SHP77 treated with DMSO at 0.1 percent for 48 hours (cell line): Measurements from ENCODE around the gene CEP68.
"Not testable (repeated sequence)": the region's sequence is repeated elsewhere in the genome, so short reads cannot be mapped to it uniquely, and the experiment has no call there.

Experiments
- DNase-seq: peaks from one replicate; lab custom pipeline; 2025; lab: John Stamatoyannopoulos, UW

Gene CEP68

DNA sequence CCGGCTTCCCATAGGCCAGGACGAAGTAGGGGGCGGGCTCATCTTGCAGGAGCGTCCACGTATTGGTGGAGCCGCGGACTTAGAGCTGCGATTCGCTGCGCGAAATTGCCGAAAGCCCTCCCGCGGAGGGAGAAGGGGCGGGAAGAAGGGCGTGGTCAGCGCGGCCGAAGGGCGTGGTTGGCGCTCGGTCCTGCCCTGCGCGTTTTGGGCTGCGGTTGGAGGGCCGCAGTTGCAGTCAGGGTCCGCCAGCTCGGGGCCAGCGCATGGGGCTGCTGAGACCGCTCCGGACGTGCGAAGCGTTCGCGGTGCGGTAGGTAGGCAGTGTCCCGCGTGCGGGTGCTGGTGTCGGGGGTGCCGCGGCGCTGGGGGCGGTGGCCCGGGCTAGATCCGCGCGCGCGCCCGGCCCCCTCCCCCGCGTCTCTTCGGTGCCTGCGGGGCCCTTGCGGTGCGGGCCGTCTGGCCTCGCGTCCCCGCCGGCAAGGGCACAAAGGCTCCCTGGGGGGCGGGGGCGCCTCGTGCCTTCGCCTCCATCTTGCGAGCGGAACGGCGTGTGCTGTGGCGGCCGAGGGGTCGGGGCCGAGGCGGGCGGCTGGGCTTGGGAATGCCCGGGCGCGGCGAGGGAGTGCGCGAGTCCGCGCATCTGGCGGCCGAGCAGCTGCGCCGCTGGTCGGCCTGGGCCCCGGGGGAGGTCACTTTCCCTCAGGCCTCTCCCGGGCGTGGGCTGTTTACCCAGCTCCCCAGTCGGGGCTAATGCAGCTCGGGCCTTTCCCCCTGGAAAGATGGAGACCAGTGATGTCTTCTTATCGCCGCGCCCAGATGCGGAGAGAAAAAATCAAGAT is at the start of gene CEP68:
Gene CEP68 (plus strand): TSS at position 202 of the 839 bp plus-strand sequence. CDS start 13,029 bp downstream, outside the sequence.
- peak; percentile 85 for DNase-seq

- DNase-seq: no peak
These were observed 42.4 kb upstream of the CEP68 start for GRCh38 chr2:65013776-65014175.

DNA sequence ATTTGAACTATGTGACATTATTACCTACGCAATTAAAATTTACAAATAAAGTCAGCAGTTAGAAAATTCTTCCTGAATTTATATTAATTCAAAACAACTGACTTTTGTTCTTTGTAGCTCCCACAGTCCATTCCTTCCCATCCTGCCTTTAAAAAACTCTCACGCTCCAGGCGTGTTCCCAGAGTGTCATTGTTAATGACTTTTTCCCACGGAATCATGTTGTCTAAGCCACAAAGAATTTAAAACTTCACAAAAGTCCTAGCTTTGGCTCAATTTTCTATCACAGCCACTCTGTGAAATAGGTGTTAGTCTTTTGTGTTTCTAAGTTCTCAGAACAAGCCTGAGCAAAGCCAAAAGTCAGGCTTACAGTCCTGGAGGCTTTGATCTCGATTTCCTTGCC is 40.5 kb upstream of the CEP68 start:
- no peak for DNase-seq

- no peak for DNase-seq
These were observed 39.4 kb upstream of the CEP68 start for GRCh38 chr2:65016789-65017188.

- DNase-seq: no peak
These were observed 38.9 kb upstream of the CEP68 start for GRCh38 chr2:65017335-65017734.

DNA sequence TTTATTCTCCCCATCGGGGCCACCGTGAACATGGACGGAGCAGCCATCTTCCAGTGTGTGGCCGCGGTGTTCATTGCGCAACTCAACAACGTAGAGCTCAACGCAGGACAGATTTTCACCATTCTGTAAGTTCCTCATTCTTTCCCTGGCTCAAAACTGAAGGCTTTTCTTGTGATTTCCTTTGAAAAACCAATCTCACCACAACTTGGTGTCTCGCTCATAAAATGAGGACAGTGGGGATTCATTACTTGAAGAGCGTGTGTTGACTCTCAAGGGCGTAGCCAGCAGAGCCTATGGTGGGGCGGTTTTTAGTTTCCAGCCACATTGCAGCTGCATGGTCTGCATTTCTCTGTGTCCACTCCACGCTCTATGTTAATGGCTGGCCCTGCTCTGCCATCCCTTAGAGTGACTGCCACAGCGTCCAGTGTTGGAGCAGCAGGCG is 38.1 kb upstream of the CEP68 start:
- DNase-seq: no peak

DNA sequence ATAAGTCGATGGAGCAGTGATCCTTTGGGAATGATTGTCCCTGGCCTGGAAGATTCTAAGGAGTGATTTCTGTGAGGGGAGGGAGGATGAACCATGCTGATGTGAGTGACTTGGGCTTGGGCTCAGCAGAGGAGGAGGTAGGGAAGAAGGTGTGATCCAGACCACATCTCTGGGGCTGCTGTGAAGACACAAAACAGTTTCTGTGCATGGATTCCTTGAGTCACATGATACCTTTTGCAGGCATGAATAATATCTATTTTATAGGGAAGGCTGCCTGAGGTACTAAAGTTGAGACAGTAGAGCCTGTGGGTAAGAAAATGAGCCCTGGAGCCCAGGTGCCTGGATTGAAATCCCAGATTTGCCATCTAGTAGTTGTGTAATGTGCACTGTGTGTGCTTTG is 37.2 kb upstream of the CEP68 start:
- no peak for DNase-seq

- no peak for DNase-seq
These were observed 36.5 kb upstream of the CEP68 start for GRCh38 chr2:65019675-65020195.

DNA sequence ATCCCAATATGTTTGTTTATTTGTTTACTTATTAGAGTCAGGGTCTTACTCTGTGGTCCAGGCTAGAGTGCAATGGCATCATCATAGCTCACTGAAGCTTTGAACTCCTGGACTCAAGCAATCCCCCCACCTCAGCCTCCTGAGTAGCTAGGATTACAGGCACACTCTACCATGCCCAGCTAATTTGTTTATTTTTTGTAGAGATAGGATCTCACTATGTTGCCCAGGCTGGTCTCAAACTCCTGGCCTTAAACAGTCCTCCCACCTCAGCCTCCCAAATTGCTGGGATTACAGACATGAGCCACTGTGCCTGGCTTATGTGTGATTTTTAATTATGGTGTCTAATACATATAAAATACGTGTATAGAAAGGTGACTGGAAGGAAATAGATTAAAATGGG is 36.0 kb upstream of the CEP68 start:
- DNase-seq: not testable (repeated sequence)

DNA sequence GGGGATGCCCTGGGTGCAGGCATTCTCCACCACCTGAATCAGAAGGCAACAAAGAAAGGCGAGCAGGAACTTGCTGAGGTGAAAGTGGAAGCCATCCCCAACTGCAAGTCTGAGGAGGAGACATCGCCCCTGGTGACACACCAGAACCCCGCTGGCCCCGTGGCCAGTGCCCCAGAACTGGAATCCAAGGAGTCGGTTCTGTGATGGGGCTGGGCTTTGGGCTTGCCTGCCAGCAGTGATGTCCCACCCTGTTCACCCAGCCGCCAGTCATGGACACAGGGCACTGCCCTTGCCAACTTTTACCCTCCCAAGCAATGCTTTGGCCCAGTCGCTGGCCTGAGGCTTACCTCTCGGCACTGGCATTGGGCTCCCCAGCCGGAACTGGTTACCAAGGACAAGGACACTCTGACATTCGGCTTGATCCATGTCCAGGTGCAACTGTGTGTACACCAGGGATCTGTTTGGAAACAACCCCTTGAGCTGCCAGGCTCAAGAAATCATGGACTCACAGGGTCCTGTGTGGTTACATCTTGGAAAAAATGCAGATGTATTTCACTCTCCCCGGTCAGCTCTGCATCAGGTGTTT is 35.2 kb upstream of the CEP68 start:
- DNase-seq: no peak

DNA sequence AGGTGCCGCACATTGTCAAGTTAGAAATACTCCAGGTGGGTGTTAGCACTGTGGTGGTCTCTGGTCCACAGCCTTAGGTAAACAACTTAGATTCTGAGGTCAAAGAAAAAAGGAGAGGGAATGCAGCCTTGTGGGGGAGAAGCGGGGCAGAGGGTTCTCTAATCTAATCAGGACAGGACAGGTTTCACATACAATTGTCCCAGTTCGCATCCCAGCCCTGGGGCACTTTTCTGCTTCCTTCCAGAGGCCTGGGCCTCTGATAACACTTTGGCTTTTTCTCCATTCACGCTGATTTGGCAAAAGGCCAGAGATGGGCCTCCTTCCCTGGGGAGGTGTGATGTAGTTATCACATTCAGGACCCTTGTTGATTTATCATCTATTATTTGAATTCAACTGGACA is 34.5 kb upstream of the CEP68 start:
- no peak for DNase-seq

- no peak for DNase-seq
These were observed 34.0 kb upstream of the CEP68 start for GRCh38 chr2:65022189-65022588.

DNA sequence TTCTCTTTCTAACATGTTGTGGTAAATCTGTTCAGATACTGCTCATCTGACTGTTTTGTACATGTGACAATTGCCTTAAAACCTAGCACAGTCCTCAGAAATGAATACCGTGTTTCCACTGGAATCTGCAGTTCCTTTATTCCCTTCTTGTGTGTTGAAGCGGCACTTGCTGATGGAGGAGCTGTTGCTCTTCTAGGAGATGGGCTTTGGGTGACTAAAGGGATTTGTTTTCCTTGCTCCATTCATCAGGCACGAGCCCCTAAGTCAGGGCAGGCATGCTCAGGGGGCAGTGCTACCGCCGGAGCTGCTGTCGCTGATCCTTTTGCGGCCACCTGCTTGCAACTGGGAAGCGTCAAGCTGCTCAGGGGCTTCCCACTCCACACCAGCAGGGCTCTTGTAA is 32.5 kb upstream of the CEP68 start:
- DNase-seq: no peak

- no peak for DNase-seq
These were observed 31.9 kb upstream of the CEP68 start for GRCh38 chr2:65024149-65024829.

DNA sequence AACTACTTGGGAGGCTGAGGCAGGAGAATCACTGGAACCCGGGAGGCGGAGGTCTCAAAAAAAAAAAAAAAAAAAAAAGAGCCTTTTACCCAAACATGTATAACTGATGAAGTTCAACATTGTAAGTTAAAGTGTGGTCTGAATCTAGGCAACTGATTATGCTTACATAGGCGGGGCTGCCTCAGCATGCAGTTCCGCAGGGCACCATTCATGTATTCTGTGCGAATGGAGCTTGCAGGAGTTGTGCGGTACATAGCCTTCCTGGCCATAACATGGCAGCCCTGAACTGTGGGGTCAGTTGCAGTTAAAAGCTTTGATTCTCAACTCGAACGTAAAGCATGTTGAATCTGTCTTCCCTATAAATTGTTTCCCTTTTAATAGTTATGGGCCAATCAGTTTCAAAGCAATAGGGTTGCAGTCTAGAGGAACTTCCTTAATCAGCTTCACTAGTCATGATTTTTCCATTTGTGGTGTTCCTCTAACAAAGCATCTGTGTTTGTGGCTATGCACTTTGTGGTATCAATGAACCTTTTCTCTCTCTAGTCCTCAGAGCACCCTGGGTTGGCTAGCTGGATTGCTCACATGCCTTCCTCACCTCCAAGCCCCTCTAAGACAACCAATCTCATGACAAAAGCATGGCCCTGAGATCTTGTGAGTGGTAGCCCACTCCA is 30.6 kb upstream of the CEP68 start:
- no peak for DNase-seq

DNA sequence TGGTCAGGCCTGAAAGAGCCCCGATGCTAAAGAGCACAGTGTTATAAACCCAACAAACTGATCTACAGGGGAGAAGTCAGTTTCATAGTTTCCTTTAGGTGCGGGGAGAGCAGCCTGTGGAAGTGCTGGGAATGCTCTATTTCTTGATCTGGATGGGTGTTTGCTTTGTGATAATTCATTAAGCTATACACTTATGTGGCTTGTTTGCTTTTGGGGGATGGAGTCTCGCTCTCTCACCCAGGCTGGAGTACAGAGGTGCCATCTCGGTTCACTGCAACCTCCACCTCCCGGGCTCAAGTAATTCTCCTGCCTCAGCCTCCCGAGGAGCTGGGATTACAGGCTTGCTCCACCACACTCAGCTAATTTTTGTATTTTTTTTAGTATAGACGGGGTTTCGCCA is 30.1 kb upstream of the CEP68 start:
- DNase-seq: no peak

GRCh38 chr2:65026704-65027464 is 29.3 kb upstream of the CEP68 start:
- DNase-seq: no peak

- DNase-seq: no peak
These were observed 28.5 kb upstream of the CEP68 start for GRCh38 chr2:65027616-65028244.

- no peak for DNase-seq
These were observed 25.5 kb upstream of the CEP68 start for GRCh38 chr2:65030476-65031332.
